Tibial nerve (tissue), 4 donors: Measurements from ENCODE around the gene PLK5. TPM values are rescaled to one million over a fixed set of nuclear protein-coding genes. Genes with fewer than 3 reads are reported as not detected.

Source experiments
- DNase-seq, 2 donors: peaks; one replicate each; pipeline ENCODE4 v3.0.0-alpha.2; 2019; ENCODE audit warnings: low spot score in 2 of 2
- H3K27ac ChIP-seq, 4 donors: fragments of 200-600 bp; sonication (generic) in 3 of 4; one replicate each; pipeline ENCODE4 v1.5.1; 2017 to 2019; ENCODE audit warnings: mild to moderate bottlenecking in 1 of 4
- H3K27me3 ChIP-seq, 2 donors: fragments of 200-600 bp; sonication (generic) in 1 of 2; one replicate each; pipeline versions ENCODE4 v1.5.1 to v1.6.0; 2017 to 2019
- H3K36me3 ChIP-seq, 3 donors: fragments of 200-600 bp; sonication (generic); one replicate each; pipeline ENCODE4 v1.5.1; 2018 to 2019
- H3K4me1 ChIP-seq, 4 donors: fragments of 200-600 bp; sonication (generic) in 3 of 4; one replicate each; pipeline ENCODE4 v1.5.1; 2017 to 2019
- H3K4me3 ChIP-seq, 4 donors: fragments of 200-600 bp; sonication (generic) in 3 of 4; one replicate each; pipeline ENCODE4 v1.5.1; 2017 to 2019; ENCODE audit warnings: mild to moderate bottlenecking in 1 of 4, moderate library complexity in 1 of 4
- H3K9me3 ChIP-seq, 4 donors: fragments of 200-600 bp; sonication (generic) in 3 of 4; one replicate each; pipeline ENCODE4 v1.5.1; 2017 to 2019
- EP300 ChIP-seq, 2 donors: sonication (generic); formaldehyde crosslinking; IDR thresholded peaks; one replicate each; pipeline ENCODE4 v1.6.1; 2017; ENCODE audit warnings: antibody characterized with exemption in 2 of 2, mild to moderate bottlenecking in 1 of 2
- POLR2A ChIP-seq, 2 donors: fragments of 450-650 bp; IDR thresholded peaks; one replicate each; pipeline ENCODE4 v1.6.1; 2017; ENCODE audit warnings: antibody characterized with exemption in 2 of 2, mild to moderate bottlenecking in 2 of 2, moderate library complexity in 2 of 2
- whole genome bisulfite sequencing, 2 donors: methylation state at CpG; one replicate each; pipeline ENCODE4 v1.1.5; 2018; 5-methylcytosine and 5-hydroxymethylcytosine counted together
- total RNA-seq, 4 donors: library from RNA; depleted of rRNA; stranded (reverse); fragments of >200 nt; gene quantifications; one replicate each; pipeline ENCODE4 v1.1.0, GENCODE V29; 2016
- TF ChIP-seq, protein P1 (sequence below), 5 experiments: fragments of 200-600 bp in 3 of 5; fragments of 450-650 bp in 2 of 5; sonication (generic) in 3 of 5; IDR thresholded peaks; one replicate each; pipeline ENCODE4 v1.5.1; 2016 to 2019; ENCODE audit warnings: antibody characterized with exemption in 5 of 5, mild to moderate bottlenecking in 3 of 5, moderate library complexity in 2 of 5

The PLK5 gene
- total RNA-seq, 4 donors from 2014 or later = 0.21 to 6.3 (median 1.1) TPM

DNA sequence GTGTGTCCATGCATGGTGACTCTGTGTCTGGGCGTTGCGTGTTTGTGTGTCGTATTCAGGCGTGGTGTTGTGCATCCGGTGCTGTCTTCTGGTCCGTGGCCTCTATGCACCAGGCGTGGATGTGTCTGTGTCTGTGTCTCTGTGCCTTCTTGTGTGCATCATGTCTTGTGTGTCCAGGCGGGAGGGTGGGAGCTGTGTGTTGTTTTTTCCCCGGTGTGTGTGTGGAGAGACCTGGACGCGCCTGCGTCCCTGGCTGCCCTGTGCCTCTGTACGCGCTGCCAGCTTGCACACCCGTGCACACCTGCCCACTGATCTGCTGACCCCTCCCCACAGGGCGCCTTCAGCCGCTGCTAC is 1.1 kb downstream of the PLK5 start:
- peaks cover 0 to 62% of the 10 kb centered on the region in 2 donors for H3K27me3 ChIP-seq
- peaks cover 0 to 21% (median 0%) of the 10 kb centered on the region in 4 donors for H3K4me1 ChIP-seq
- no peak for DNase-seq
- TF ChIP-seq EP300 (IDR thresholded peaks at IDR 0.05) (no peak), POLR2A (IDR thresholded peaks at IDR 0.05) (no peak)
- TF ChIP-seq, protein P1, sequence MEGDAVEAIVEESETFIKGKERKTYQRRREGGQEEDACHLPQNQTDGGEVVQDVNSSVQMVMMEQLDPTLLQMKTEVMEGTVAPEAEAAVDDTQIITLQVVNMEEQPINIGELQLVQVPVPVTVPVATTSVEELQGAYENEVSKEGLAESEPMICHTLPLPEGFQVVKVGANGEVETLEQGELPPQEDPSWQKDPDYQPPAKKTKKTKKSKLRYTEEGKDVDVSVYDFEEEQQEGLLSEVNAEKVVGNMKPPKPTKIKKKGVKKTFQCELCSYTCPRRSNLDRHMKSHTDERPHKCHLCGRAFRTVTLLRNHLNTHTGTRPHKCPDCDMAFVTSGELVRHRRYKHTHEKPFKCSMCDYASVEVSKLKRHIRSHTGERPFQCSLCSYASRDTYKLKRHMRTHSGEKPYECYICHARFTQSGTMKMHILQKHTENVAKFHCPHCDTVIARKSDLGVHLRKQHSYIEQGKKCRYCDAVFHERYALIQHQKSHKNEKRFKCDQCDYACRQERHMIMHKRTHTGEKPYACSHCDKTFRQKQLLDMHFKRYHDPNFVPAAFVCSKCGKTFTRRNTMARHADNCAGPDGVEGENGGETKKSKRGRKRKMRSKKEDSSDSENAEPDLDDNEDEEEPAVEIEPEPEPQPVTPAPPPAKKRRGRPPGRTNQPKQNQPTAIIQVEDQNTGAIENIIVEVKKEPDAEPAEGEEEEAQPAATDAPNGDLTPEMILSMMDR (IDR thresholded peaks at IDR 0.05) = no peak
- H3K4me3 ChIP-seq = no peak overlapping the region
- H3K9me3 ChIP-seq = no peaks in the 10 kb centered on the region
- H3K36me3 ChIP-seq = no peaks in the 10 kb centered on the region
- 55 to 56% methylated on average over 14 to 17 of the region's 17 CpGs for WGBS, 2 donors
- no peak overlapping the region for H3K27ac ChIP-seq

DNA sequence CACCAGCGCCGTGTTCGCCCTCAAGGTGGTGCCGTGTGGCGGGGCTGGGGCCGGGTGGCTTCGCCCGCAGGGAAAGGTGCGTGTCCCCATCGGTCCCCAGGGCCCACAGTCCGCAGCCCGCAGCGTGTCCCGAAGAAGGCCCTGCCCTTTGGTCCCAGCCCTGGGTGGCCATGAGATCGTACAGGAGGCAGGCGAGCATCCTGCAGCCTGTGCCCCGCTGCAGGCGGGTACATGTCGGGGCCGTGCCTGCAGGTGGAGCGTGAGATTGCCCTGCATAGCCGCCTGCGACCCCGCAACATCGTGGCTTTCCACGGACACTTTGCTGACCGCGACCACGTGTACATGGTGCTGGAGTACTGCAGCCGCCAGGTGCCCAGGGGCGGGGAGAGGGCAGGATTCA is 1.5 kb downstream of the PLK5 start:
- Histone ChIP-seq H3K27ac (no peak overlapping the region), H3K4me1 (peaks cover 0 to 21% (median 0%) of the 10 kb centered on the region in 4 donors), H3K36me3 (no peaks in the 10 kb centered on the region), H3K4me3 (no peak overlapping the region), H3K9me3 (no peaks in the 10 kb centered on the region), H3K27me3 (peaks cover 0 to 62% of the 10 kb centered on the region in 2 donors)
- TF ChIP-seq POLR2A (IDR thresholded peaks at IDR 0.05) (no peak), EP300 (IDR thresholded peaks at IDR 0.05) (no peak)
- WGBS, 2 donors = 64 to 66% methylated on average over 11 to 30 of the region's 31 CpGs
- DNase-seq = no peak

DNA sequence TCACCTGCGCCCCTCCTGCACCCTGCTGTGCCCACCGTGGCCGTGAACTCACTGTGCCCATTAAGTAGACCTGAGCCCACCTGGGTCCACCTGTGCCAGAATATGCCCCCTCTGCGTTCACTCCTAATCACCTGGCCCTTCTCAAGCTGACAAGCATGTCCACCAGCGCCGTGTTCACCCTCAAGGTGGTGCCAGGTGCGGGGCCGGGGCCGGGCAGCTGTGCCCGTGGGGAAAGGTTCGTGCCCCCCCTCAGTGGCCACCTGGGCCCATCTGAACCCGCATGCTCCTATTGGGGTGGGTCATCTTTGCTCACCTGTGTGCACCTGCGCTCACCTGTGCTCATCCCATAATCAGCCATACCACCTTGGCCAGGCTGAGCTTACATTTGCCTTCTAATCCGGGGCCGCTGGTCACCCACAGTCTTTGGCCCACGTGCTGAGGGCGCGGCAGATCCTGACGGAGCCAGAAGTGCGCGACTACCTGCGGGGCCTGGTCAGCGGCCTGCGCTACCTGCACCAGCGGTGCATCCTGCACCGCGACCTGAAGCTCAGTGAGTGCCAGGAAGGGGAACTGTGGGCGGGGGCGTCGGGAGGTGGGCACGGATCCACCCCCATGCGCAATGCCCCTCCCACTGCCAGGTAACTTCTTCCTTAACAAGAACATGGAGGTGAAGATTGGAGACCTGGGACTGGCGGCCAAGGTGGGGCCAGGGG is 2.3 kb downstream of the PLK5 start:
- no peak overlapping the region for H3K4me3 ChIP-seq
- WGBS, 2 donors = 81 to 85% methylated on average over 18 to 20 of the region's 33 CpGs
- peaks cover 0 to 62% of the 10 kb centered on the region in 2 donors for H3K27me3 ChIP-seq
- TF ChIP-seq EP300 (IDR thresholded peaks at IDR 0.05) (no peak), POLR2A (IDR thresholded peaks at IDR 0.05) (no peak)
- TF ChIP-seq, protein P1 (IDR thresholded peaks at IDR 0.05) = no peak
- H3K4me1 ChIP-seq = peaks cover 0 to 21% (median 0%) of the 10 kb centered on the region in 4 donors
- no peak overlapping the region for H3K27ac ChIP-seq
- no peaks in the 10 kb centered on the region for H3K9me3 ChIP-seq
- no peaks in the 10 kb centered on the region for H3K36me3 ChIP-seq
- DNase-seq = no peak

DNA sequence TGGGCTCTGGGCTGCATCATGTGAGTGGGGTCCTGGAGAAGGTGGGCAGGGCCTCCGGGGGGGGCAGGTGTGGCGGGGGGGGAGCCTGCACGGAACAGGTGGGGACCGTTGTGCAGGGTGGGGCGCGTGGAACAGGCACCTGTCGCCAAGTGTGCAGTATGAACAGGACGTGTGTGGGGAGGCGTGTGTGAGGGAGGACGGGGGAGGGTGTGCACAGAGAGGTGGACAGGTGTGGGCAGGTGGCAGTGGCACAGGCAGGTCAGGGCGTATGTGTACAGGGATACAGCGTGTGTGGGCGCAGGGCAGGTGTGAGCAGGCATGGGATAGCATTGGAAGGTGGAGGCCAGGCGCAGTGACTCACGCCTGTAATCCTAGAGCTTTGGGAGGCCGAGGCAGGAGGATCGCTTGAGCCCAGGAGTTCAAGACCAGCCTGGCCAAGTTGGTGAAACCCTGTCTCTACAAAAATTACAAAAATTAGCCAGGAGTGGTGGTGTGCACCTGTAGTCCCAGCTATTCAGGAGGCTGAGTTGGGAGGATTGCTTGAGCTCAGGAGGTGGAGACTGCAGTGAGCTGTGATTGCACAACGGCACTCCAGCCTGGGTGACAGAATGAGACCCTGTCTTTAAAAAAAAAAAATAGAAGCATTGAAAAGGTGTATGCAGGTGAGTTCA is 3.2 kb downstream of the PLK5 start:
- Histone ChIP-seq H3K27ac (no peak overlapping the region), H3K27me3 (peaks cover 0 to 66% of the 10 kb centered on the region in 2 donors), H3K4me3 (no peak overlapping the region), H3K36me3 (no peaks in the 10 kb centered on the region), H3K9me3 (no peaks in the 10 kb centered on the region), H3K4me1 (peaks cover 0 to 18% (median 0%) of the 10 kb centered on the region in 4 donors)
- WGBS, 2 donors = 81 to 85% methylated on average over 18 of the region's 18 CpGs
- no peak for TF ChIP-seq POLR2A (IDR thresholded peaks at IDR 0.05)
- TF ChIP-seq EP300 (IDR thresholded peaks at IDR 0.05) = no peak
- TF ChIP-seq, protein P1 (IDR thresholded peaks at IDR 0.05) = no peak
- DNase-seq = no peak

DNA sequence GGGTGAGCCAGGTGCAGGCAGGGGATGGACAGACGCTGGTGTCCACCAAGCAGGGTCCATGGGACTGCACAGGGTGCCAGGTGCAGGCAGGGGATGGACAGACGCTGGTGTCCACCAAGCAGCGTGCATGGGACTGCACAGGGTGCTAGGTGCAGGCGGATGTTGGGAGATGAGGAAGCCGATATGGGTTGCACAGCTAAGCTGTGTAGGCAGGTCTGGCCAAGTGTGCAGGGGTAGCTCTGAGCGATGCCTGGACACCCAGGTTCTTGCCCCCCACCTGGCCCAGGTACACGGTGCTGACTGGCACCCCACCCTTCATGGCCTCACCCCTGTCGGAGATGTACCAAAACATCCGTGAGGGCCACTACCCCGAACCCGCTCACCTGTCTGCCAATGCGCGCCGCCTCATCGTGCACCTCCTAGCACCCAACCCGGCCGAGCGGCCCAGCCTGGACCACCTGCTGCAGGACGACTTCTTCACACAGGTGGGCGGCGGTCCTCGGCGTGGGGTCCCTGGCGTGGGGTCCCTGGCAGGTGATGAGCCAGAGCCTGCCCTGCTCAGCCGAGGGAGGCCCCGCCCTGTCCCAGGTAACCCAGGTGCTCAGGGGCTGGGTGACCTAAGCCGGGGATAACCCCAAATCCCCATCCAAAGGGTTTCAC is 3.9 kb downstream of the PLK5 start:
- TF ChIP-seq, protein P1 (IDR thresholded peaks at IDR 0.05) = no peak
- no peak for TF ChIP-seq EP300 (IDR thresholded peaks at IDR 0.05)
- TF ChIP-seq POLR2A (IDR thresholded peaks at IDR 0.05) = no peak
- WGBS, 2 donors = 75 to 78% methylated on average over 26 to 27 of the region's 27 CpGs
- H3K36me3 ChIP-seq = no peaks in the 10 kb centered on the region
- DNase-seq = no peak
- peaks cover 0 to 67% of the 10 kb centered on the region in 2 donors for H3K27me3 ChIP-seq
- no peak overlapping the region for H3K27ac ChIP-seq
- no peak overlapping the region for H3K4me3 ChIP-seq
- H3K4me1 ChIP-seq = peaks cover 0 to 18% (median 0%) of the 10 kb centered on the region in 4 donors
- H3K9me3 ChIP-seq = no peaks in the 10 kb centered on the region
